HEK293 (cell line): Measurements from ENCODE around the gene TET3.

Source experiments
- CTCF ChIA-PET: fragments of 350-600 bp; formaldehyde crosslinking; extraction: SDS; loops from one replicate; lab custom pipeline; 2021; ENCODE audit warnings: antibody characterized with exemption; lab: Yijun Ruan, JAX
- POLR2A ChIA-PET: fragments of 300-600 bp; formaldehyde crosslinking; extraction: SDS; loops from one replicate; lab custom pipeline; 2020; ENCODE audit warnings: antibody characterized with exemption, inconsistent platforms; lab: Yijun Ruan, JAX
- H3K27ac ChIP-seq: fragments of 200-500 bp; sonication (Bioruptor generic); 2 replicates; pipeline ENCODE4 v1.5.1; 2014; ENCODE audit warnings: low read depth, low read length, control low read depth, inconsistent platforms; ENCODE audit errors: extremely low read depth
- H3K36me3 ChIP-seq, 2 experiments: fragments of 200-500 bp in 1 of 2; sonication (Bioruptor generic) in 1 of 2; 1 replicate in 1 of 2; 2 replicates in 1 of 2; pipeline ENCODE4 v1.5.1; 2014 to 2017; ENCODE audit warnings: inconsistent platforms in 2 of 2, low read length in 2 of 2; ENCODE audit not compliant: control insufficient read depth in 2 of 2, insufficient read depth in 1 of 2
- H3K4me1 ChIP-seq: fragments of 200-500 bp; sonication (Bioruptor generic); 2 replicates; pipeline ENCODE4 v1.5.1; 2014; ENCODE audit warnings: mild to moderate bottlenecking, low read length, inconsistent platforms; ENCODE audit not compliant: control insufficient read depth, insufficient read depth
- H3K4me3 ChIP-seq: 2 replicates; pipeline ENCODE4 v1.5.1; 2011; ENCODE audit warnings: low read depth, mild to moderate bottlenecking, control low read depth, low read length, moderate library complexity
- H3K9me3 ChIP-seq: fragments of 200-500 bp; sonication (Bioruptor generic); 2 replicates; pipeline ENCODE4 v1.5.1; 2014; ENCODE audit warnings: low read depth, low read length, inconsistent platforms; ENCODE audit not compliant: control insufficient read depth, insufficient read depth
- FEZF1 ChIP-seq: fragments of 450-650 bp; formaldehyde crosslinking; IDR thresholded peaks from 2 replicates; pipeline ENCODE4 v1.5.1; 2016; ENCODE audit warnings: missing biosample characterization, missing genetic modification characterization
- KLF1 ChIP-seq: fragments of 450-650 bp; formaldehyde crosslinking; IDR thresholded peaks from 2 replicates; pipeline ENCODE4 v1.5.1; 2016; ENCODE audit warnings: missing biosample characterization, missing genetic modification characterization
- KLF7 ChIP-seq: fragments of 450-650 bp; formaldehyde crosslinking; IDR thresholded peaks from 2 replicates; pipeline ENCODE4 v1.5.1; 2016; ENCODE audit warnings: missing biosample characterization, missing genetic modification characterization, borderline replicate concordance
- MYNN ChIP-seq: fragments of 450-650 bp; formaldehyde crosslinking; IDR thresholded peaks from 2 replicates; pipeline ENCODE4 v1.5.1; 2016; ENCODE audit warnings: missing biosample characterization, missing genetic modification characterization, borderline replicate concordance
- SCRT2 ChIP-seq: fragments of 450-650 bp; formaldehyde crosslinking; IDR thresholded peaks from 2 replicates; pipeline ENCODE4 v1.5.1; 2016; ENCODE audit warnings: missing biosample characterization, missing genetic modification characterization
- SETDB1 ChIP-seq: IDR thresholded peaks from one replicate; pipeline ENCODE4 v1.6.1; 2017; ENCODE audit warnings: mild to moderate bottlenecking, low read length, moderate library complexity, mixed read lengths; ENCODE audit not compliant: insufficient read length
- SP2 ChIP-seq: fragments of 450-650 bp; formaldehyde crosslinking; IDR thresholded peaks from 2 replicates; pipeline ENCODE4 v1.5.1; 2016; ENCODE audit warnings: missing biosample characterization, missing genetic modification characterization
- WT1 ChIP-seq: fragments of 450-650 bp; formaldehyde crosslinking; IDR thresholded peaks from 2 replicates; pipeline ENCODE4 v1.5.1; 2016; ENCODE audit warnings: missing biosample characterization, missing genetic modification characterization
- ZBTB1 ChIP-seq: fragments of 450-650 bp; formaldehyde crosslinking; IDR thresholded peaks from 2 replicates; pipeline ENCODE4 v1.5.1; 2016; ENCODE audit warnings: missing biosample characterization, missing genetic modification characterization
- ZBTB21 ChIP-seq: fragments of 450-650 bp; formaldehyde crosslinking; IDR thresholded peaks from 2 replicates; pipeline ENCODE4 v1.5.1; 2017; ENCODE audit warnings: missing biosample characterization, missing genetic modification characterization
- ZFP37 ChIP-seq: fragments of 450-650 bp; formaldehyde crosslinking; IDR thresholded peaks from 2 replicates; pipeline ENCODE4 v1.5.1; 2016; ENCODE audit warnings: missing biosample characterization, missing genetic modification characterization
- ZNF114 ChIP-seq: fragments of 450-650 bp; formaldehyde crosslinking; IDR thresholded peaks from 2 replicates; pipeline ENCODE4 v1.5.0; 2017; ENCODE audit warnings: missing biosample characterization, missing genetic modification characterization
- ZNF24 ChIP-seq: fragments of 450-650 bp; formaldehyde crosslinking; IDR thresholded peaks from 2 replicates; pipeline ENCODE4 v1.5.1; 2016; ENCODE audit warnings: missing biosample characterization, missing genetic modification characterization
- ZNF302 ChIP-seq: fragments of 450-650 bp; formaldehyde crosslinking; IDR thresholded peaks from 2 replicates; pipeline ENCODE4 v1.5.1; 2016; ENCODE audit warnings: missing biosample characterization, missing genetic modification characterization, low read depth
- ZNF324 ChIP-seq: fragments of 450-650 bp; formaldehyde crosslinking; IDR thresholded peaks from 2 replicates; pipeline ENCODE4 v1.5.1; 2016; ENCODE audit warnings: missing biosample characterization, missing genetic modification characterization
- ZNF335 ChIP-seq: fragments of 450-650 bp; formaldehyde crosslinking; conservative IDR thresholded peaks from 2 replicates; pipeline ENCODE4 v1.5.1; 2016; ENCODE audit warnings: missing biosample characterization, missing genetic modification characterization
- ZNF341 ChIP-seq: fragments of 450-650 bp; formaldehyde crosslinking; IDR thresholded peaks from 2 replicates; pipeline ENCODE4; 2016; ENCODE audit warnings: low read depth, missing biosample characterization, missing genetic modification characterization
- ZNF350 ChIP-seq: fragments of 450-650 bp; formaldehyde crosslinking; IDR thresholded peaks from 2 replicates; pipeline ENCODE4 v1.5.0; 2017; ENCODE audit warnings: missing biosample characterization, mild to moderate bottlenecking, missing genetic modification characterization
- ZNF366 ChIP-seq: fragments of 450-650 bp; formaldehyde crosslinking; conservative IDR thresholded peaks from 2 replicates; pipeline ENCODE4 v1.5.1; 2016; ENCODE audit warnings: missing biosample characterization, missing genetic modification characterization
- ZNF391 ChIP-seq: fragments of 450-650 bp; formaldehyde crosslinking; IDR thresholded peaks from 2 replicates; pipeline ENCODE4 v1.5.1; 2016; ENCODE audit warnings: low read depth, missing biosample characterization, missing genetic modification characterization, borderline replicate concordance
- ZNF398 ChIP-seq: fragments of 450-650 bp; formaldehyde crosslinking; IDR thresholded peaks from 2 replicates; pipeline ENCODE4 v1.5.1; 2017; ENCODE audit warnings: missing biosample characterization, missing genetic modification characterization
- ZNF423 ChIP-seq: fragments of 450-650 bp; formaldehyde crosslinking; IDR thresholded peaks from 2 replicates; pipeline ENCODE4 v1.5.1; 2016; ENCODE audit warnings: missing biosample characterization, missing genetic modification characterization
- ZNF501 ChIP-seq: fragments of 450-650 bp; formaldehyde crosslinking; IDR thresholded peaks from 2 replicates; pipeline ENCODE4 v1.5.1; 2016; ENCODE audit warnings: missing biosample characterization, missing genetic modification characterization
- ZNF529 ChIP-seq: fragments of 450-650 bp; formaldehyde crosslinking; IDR thresholded peaks from 2 replicates; pipeline ENCODE4 v1.5.1; 2017; ENCODE audit warnings: missing genetic modification characterization, missing biosample characterization; ENCODE audit not compliant: insufficient replicate concordance
- ZNF558 ChIP-seq: fragments of 450-650 bp; formaldehyde crosslinking; IDR thresholded peaks from 2 replicates; pipeline ENCODE4 v1.5.1; 2016; ENCODE audit warnings: missing biosample characterization, missing genetic modification characterization
- ZNF561 ChIP-seq: fragments of 450-650 bp; IDR thresholded peaks from 2 replicates; pipeline ENCODE4 v1.5.1; 2018; ENCODE audit warnings: missing biosample characterization, missing genetic modification characterization, borderline replicate concordance
- ZNF580 ChIP-seq: fragments of 450-650 bp; formaldehyde crosslinking; IDR thresholded peaks from 2 replicates; pipeline ENCODE4 v1.5.1; 2016; ENCODE audit warnings: missing biosample characterization, missing genetic modification characterization
- ZNF600 ChIP-seq: fragments of 450-650 bp; formaldehyde crosslinking; IDR thresholded peaks from 2 replicates; pipeline ENCODE4 v1.5.1; 2016; ENCODE audit warnings: missing biosample characterization, missing genetic modification characterization
- ZNF610 ChIP-seq: fragments of 450-650 bp; formaldehyde crosslinking; IDR thresholded peaks from 2 replicates; pipeline ENCODE4 v1.5.1; 2016; ENCODE audit warnings: missing biosample characterization, missing genetic modification characterization, borderline replicate concordance
- ZNF621 ChIP-seq: fragments of 450-650 bp; formaldehyde crosslinking; IDR thresholded peaks from 2 replicates; pipeline ENCODE4 v1.5.1; 2017; ENCODE audit warnings: missing biosample characterization, missing genetic modification characterization
- ZNF670 ChIP-seq: fragments of 450-650 bp; formaldehyde crosslinking; IDR thresholded peaks from 2 replicates; pipeline ENCODE4 v1.5.1; 2016; ENCODE audit warnings: missing biosample characterization, missing genetic modification characterization, low read depth
- TF ChIP-seq, protein P1 (sequence below): fragments of 450-650 bp; formaldehyde crosslinking; IDR thresholded peaks from 2 replicates; pipeline ENCODE4 v1.5.1; 2016; ENCODE audit warnings: missing biosample characterization, missing genetic modification characterization

Gene TET3

GRCh38 chr2:73982140-73982617 lies 2.5 kb upstream of the TET3 start (continued):
- TF ChIP-seq ZNF580 (tag by site-specific recombination) (0 out of 2 replicates have a peak, but pooled peaks have one; percentile 9), ZFP37 (no peak), ZNF600 (tag by site-specific recombination) (peak; percentile 92), ZNF302 (tag by site-specific recombination) (no peak), ZNF350 (no peak), ZNF335 (tag by site-specific recombination) (peak; percentile 40), ZNF529 (no peak), WT1 (tag by site-specific recombination) (no peak)

- H3K4me1 ChIP-seq, result peaks cover 18% of the 10 kb centered on the region
- TF ChIP-seq ZNF341, result 0 out of 2 replicates have a peak, but pooled peaks have one; percentile 14
- peak; percentile 33; the same call in 1 of the 2 replicates for TF ChIP-seq FEZF1
- TF ChIP-seq ZNF324, result no peak
- TF ChIP-seq ZNF501 (tag by site-specific recombination), result no peak
- TF ChIP-seq ZNF561 (tag by site-specific recombination), result no peak
- TF ChIP-seq KLF1, result peak; percentile 46
- TF ChIP-seq SCRT2 (tag by site-specific recombination), result peak; percentile 83
- H3K36me3 ChIP-seq, result peaks cover 0 to 22% of the 10 kb centered on the region in 2 experiments; a peak in 1 of 3 replicates
- ChIA-PET POLR2A (no interaction called here), CTCF (no interaction called here)
- peak overlapping the region; percentile 51 for H3K4me3 ChIP-seq
- H3K27ac ChIP-seq, result peak overlapping the region; percentile 69; the same call in 1 of the 2 replicates
- no peaks in the 10 kb centered on the region for H3K9me3 ChIP-seq
Observed at GRCh38 chr2:73983322-73984202, 1.1 kb upstream of the TET3 start.

GRCh38 chr2:73984922-73985307 lies 205 bp downstream of the TET3 start:
- peaks cover 0 to 33% of the 10 kb centered on the region in 2 experiments; a peak in 1 of 3 replicates for H3K36me3 ChIP-seq
- ChIA-PET POLR2A (interaction anchor here (1.0 to 2.5 kb wide), 2 partner anchors 18 to 135 kb away, joined by 4 to 10 read pairs; no protein-coding TSS in a partner anchor), CTCF (no interaction called here)
- H3K4me3 ChIP-seq, result peak overlapping the region; percentile 51
- no peaks in the 10 kb centered on the region for H3K9me3 ChIP-seq
- H3K27ac ChIP-seq, result peak overlapping the region; percentile 69; the same call in 1 of the 2 replicates
- H3K4me1 ChIP-seq, result peaks cover 18% of the 10 kb centered on the region
- no peak for TF ChIP-seq ZNF366 (tag by site-specific recombination)
- no peak for TF ChIP-seq ZNF24
- TF ChIP-seq ZNF423, result no peak
- no peak for TF ChIP-seq ZNF398 (tag by site-specific recombination)
- TF ChIP-seq ZBTB21 (tag by site-specific recombination), result no peak
- TF ChIP-seq ZNF621 (tag by site-specific recombination), result no peak
- no peak for TF ChIP-seq KLF7 (tag by site-specific recombination)
- TF ChIP-seq ZNF558 (tag by site-specific recombination), result no peak
- TF ChIP-seq SETDB1, result no peak
- TF ChIP-seq, protein P1, sequence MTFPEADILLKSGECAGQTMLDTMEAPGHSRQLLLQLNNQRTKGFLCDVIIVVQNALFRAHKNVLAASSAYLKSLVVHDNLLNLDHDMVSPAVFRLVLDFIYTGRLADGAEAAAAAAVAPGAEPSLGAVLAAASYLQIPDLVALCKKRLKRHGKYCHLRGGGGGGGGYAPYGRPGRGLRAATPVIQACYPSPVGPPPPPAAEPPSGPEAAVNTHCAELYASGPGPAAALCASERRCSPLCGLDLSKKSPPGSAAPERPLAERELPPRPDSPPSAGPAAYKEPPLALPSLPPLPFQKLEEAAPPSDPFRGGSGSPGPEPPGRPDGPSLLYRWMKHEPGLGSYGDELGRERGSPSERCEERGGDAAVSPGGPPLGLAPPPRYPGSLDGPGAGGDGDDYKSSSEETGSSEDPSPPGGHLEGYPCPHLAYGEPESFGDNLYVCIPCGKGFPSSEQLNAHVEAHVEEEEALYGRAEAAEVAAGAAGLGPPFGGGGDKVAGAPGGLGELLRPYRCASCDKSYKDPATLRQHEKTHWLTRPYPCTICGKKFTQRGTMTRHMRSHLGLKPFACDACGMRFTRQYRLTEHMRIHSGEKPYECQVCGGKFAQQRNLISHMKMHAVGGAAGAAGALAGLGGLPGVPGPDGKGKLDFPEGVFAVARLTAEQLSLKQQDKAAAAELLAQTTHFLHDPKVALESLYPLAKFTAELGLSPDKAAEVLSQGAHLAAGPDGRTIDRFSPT (tag by site-specific recombination), result no peak
- TF ChIP-seq SP2, result no peak
- TF ChIP-seq ZNF350, result no peak
- TF ChIP-seq ZNF670 (tag by site-specific recombination), result no peak
- TF ChIP-seq ZNF391 (tag by site-specific recombination), result no peak
- TF ChIP-seq ZNF114 (tag by site-specific recombination), result no peak
- TF ChIP-seq ZNF610, result no peak
- TF ChIP-seq ZBTB1 (tag by site-specific recombination), result no peak
- no peak for TF ChIP-seq MYNN (tag by site-specific recombination)
